Keratinocyte (primary cell): ENCODE results near the gene TMEM151B.

ENCODE experiments used
- CTCF ChIP-seq, 3 experiments: IDR thresholded peaks in 1 of 3; conservative IDR thresholded peaks in 1 of 3; optimal IDR thresholded peaks in 1 of 3; 2 replicates in 2 of 3; 3 replicates in 1 of 3; pipeline versions ENCODE3 to v1.5.1; 2011; ENCODE audit warnings: low read length in 3 of 3, mild to moderate bottlenecking in 3 of 3, moderate library complexity in 2 of 3, control low read depth in 1 of 3, inconsistent platforms in 1 of 3; ENCODE audit not compliant: insufficient read depth in 2 of 3; ENCODE audit errors: extremely low read depth in 1 of 3
- EZH2 ChIP-seq: IDR thresholded peaks from one replicate; pipeline ENCODE4 v1.6.1; 2012; ENCODE audit warnings: inconsistent platforms, mild to moderate bottlenecking, low read length, moderate library complexity

- TF ChIP-seq CTCF (optimal IDR thresholded peaks at IDR 0.05 in 1 of 3, IDR thresholded peaks at IDR 0.05 in 1 of 3, conservative IDR thresholded peaks at IDR 0.05 in 1 of 3; ENCODE audit: extremely low read depth in 1 of 3, insufficient read depth in 2 of 3, low read length in 3 of 3) (no peak), EZH2 (no peak)
Observed at GRCh38 chr6:44227148-44227793, 43.0 kb upstream of the TMEM151B start.
